Endometrium (tissue), 2 donors: Measurements from ENCODE around the gene TMEM229A.
"Not testable (repeated sequence)": the region's sequence is repeated elsewhere in the genome, so short reads cannot be mapped to it uniquely, and the experiment has no call there.

Experiments used
- FAIRE-seq: peaks from 2 replicates; lab custom pipeline; 2012; peaks lifted over from hg19 to GRCh38; lab: Jason Lieb, UNC
- donor health status: control.
- donor health status: control.

The TMEM229A gene

DNA sequence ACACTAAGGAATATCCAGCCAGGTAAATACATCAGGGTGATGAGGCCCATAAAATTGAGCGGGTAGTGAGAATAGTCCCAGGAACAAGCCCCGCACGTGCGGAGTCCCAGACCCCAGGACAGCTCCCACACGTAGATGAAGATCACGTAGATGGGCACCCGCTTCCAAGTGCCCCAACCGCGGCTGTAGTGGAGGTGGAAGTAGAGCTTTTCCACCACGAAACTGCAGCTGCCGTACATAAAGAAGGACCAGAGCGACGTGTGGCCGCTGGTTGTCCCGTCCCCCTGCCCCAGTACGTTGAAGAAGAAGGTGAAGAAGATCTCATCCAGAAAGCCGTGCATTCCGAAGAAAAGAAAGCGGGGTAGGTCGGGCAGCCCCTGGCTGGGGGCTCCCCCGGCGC lies 948 bp downstream of the TMEM229A start:
- no peak for FAIRE-seq

DNA sequence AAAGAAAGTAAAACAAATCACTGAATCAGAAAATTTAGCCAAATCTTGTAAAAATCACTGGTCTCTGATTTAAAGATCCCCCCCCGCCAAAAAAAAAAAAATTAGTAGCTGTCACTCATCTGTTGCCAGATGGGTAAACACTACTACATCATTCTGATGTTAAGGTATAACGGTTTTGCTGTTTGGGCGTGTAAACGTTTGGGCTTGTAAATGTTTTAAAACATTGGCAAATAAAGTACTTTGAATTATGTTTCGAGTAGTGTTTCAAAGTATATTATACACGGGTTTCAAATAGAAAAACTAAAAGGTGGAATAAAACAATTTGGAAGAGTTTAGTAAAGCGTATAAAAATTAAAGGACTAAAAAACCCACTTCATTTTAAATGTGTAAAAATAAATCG lies 1.5 kb downstream of the TMEM229A start:
- FAIRE-seq: no peak

DNA sequence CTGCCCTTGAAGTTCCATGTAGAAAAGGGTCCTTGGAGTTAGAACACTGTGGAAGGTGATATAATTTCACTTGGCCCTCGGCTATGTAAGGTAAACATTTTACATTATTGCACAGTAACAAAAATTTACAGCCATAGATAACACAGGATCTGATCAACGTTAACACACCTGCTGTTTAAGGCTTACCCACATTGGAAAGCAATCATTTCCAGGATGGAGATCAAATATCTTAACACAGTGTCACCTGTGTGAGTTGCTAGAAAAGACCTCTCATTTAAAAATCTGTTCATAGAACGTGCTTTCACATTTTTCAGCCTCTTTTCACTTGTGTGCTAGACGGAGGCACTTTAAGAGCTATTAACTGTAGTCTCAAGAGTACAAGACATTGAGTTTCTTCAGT lies 1.9 kb downstream of the TMEM229A start:
- FAIRE-seq: no peak

DNA sequence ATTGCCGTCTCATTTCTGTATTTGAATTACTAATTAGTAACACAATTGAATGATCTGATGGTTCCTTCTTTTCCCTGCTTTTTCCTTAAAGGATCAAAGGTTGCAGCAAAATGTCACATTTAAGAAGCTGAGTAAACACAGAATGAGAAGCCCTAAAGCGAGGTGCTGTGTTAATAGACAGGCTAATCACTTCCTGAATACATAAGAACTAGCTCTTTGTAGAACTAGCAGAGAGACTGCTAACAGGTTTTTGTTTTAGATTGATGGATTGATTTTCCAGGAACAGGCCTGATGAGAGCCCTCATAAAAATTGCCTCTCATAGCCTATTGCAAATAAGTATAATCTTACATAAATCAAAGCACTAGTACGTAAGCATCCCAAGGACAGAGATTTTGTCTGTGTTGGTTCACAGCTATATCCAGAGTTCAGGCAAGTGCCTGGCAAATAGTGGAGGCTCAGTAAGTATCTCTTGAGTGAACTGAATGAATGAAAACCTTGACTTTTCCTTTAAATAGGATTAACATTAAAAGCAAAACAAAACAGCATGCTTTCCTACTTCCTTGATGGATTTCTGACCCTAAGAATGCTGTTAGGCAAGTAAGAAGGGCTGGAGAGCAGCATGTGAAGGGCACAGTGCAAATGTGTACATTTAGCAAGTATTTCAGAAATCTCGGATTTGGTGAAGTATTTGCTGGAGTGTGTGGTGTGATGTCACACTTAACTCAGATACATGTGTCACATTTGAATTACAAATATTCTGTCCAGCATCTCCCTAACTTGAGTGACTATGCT lies 3.3 kb downstream of the TMEM229A start:
- FAIRE-seq: no peak

DNA sequence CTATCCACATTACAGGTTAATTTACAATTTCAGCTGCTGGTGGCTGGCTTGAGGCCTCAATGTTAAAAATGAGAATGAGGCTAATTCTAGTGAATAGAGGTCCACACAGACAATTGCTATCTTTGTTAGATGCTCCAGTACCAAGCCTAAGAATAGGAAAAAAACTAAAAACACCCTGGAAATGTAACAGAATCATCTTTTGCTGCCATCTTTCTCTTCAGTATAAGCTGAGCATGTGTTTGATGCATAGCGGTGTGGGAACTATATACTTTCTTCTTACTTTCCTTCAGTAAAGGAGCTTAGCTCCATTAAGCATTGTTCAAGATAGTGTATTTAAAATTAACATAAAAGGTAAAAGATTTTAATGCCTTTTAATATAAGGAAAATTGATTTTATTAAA lies 5.6 kb downstream of the TMEM229A start:
- no peak for FAIRE-seq

DNA sequence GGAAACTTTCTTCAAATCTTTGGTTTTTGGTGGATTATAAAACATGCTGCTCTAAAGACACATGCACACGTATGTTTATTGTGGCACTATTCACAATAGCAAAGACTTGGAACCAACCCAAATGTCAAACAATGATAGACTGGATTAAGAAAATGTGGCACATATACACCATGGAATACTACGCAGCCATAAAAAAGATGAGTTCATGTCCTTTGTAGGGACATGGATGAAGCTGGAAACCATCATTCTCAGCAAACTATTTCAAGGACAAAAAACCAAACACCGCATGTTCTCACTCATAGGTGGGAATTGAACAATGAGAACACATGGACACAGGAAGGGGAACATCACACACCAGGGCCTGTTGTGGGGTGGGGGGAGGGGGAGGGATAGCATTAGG lies 8.5 kb downstream of the TMEM229A start:
- FAIRE-seq: not testable (repeated sequence)

DNA sequence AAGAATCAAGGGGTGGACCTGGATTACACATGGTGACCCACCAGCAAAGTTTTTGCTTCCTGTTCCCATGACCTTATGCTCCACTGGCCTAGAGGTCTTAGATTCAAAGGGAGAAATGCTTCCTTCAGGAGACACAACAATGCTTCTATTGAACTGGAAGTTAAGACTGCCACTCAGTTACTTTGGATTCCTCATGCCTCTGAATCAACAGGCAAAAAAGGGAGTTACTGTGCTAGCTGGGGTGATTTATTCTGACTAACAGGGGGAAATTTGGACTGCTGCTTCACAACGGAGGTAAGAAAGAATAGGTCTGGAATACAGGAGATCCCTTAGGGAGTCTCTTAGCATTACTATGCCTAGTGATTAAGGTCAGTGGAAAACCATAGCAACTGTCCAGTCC lies 10.3 kb downstream of the TMEM229A start:
- no peak for FAIRE-seq

DNA sequence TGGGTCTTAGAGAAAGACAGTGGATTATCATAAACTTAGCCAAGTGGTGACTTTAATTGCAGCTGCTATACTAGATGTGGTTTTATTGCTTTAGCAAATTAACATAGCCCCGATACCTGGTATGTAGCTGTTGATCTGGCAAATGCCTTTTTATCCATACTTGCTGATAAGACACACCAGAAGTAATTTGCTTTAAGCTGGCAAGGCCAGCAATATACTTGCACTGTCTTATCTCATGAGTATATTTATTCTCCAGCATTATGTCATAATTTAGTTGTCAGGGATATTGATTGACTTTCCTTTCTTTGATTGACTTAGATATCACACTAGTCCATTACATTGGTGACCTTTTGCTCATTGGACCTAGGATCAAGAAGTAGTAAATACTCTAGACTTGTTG lies 12.8 kb downstream of the TMEM229A start:
- no peak for FAIRE-seq

DNA sequence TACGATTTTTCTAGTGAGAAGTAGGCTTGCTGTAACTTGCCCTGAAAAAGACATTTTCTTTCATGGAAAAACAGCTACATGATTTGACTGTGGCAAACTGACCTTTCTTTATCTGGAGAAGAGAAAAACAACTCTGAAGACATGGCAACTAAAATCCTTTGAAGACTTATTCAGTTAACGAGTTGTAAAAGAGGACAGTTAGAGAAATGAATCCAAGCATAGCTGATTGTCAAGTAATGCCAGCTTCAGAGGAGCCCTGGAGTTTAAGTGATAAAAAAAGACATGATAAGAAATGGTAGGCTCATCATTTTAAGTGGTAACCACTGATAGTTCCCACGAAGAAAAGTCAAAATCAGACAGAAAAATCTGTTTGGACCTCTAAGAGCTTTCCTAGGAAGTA lies 19.6 kb downstream of the TMEM229A start:
- no peak for FAIRE-seq

DNA sequence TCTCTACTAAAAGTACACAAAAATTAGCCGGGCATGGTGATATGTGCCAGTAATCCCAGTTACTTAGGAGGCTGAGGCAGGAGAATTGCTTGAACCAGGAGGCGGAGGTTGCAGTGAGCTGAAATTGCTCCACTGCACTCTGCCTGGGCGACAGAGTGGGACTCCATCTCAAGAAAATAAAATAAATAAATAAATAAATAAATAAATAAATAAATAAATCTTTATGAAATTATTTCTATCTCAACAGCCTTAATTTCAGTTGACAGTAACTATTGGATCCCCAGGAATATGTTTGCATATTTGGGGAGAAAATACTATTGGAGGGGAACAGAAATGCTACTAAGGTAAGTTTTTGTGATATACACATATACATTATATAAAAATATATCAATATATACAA lies 20.0 kb downstream of the TMEM229A start:
- FAIRE-seq: no peak

DNA sequence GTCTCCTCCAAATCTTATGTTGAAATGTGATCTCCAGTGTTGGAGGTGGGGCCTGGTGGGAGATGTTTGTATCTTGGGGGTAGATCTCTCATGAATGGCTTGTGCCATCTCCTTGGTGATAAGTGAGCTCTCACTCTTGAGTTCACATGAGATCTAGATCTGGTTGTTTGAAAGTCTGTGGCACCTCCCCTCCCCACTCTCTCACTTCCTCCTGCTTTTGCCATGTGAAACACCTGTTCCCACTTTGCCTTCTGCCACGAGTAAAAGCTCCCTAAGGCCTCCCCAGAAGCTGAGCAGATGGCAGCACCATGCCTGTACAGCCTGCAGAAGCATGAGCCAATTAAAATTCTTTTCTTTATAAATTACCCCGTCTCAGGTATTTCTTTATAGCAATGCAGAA lies 23.5 kb downstream of the TMEM229A start:
- no peak for FAIRE-seq

DNA sequence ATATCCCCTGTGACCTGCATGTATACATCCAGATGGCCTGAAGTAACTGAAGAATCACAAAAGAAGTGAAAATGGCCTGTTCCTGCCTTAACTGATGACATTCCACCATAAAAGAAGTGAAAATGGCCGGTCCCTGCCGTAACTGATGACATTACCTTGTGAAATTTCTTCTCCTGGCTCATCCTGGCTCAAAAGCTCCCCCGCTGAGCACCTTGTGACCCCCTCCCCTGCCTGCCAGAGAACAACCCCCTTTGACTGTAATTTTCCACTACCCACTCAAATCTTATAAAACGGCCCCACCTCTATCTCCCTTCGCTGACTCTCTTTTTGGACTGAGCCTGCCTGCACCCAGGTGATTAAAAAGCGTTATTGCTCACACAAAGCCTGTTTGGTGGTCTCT lies 24.6 kb downstream of the TMEM229A start:
- FAIRE-seq: not testable (repeated sequence)

DNA sequence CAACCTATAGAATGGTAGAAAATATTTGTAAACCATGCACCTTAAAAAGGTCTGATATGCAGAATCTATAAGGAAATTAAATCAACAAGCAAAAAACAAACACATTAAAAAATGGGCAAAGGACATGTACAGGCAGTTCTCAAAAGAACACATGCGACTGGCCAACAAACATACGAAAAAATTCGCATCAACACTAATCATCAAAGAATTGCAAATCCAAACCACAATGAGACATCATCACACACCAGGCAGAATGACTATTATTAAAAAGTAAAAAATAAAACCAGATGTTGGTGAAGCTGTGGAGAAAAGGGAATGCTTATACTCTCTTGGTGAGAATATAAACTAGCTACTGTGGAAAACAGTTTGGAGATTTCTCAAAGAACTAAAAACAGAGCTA lies 33.2 kb downstream of the TMEM229A start:
- FAIRE-seq: no peak

DNA sequence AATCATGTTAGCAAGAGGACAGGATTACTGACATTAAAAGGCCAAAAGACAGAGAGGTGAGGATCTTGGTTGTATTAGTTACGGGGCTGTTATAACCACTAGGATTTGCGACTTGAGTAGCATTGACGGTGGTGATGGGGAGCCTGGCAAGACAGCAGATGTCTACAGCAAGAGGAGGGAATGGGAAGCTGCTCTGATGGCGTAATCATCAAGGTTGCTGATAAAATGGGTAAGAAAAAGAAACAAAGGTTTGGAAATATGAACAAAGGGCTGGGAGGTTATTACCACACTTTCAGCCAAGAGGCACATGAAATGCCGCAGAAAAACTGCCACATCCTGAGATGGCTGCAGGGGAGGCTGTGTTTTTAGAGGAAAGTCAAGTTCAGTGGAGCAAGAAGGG lies 33.9 kb downstream of the TMEM229A start:
- FAIRE-seq: no peak

DNA sequence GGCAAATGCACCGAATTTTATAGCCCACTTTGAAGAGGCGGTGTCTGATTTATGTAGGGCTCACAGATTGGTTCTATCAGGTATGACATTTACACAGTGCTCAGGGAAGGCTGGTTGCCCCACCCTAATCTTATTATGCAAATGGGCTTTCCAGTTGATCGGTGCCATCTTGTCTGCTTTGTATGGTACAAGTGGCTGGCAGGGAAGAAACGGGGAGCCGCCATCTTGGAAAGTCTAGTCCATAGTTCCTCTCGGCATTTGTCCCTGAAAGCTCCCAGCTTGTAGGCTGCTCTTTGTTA lies 36.6 kb downstream of the TMEM229A start:
- no peak for FAIRE-seq

DNA sequence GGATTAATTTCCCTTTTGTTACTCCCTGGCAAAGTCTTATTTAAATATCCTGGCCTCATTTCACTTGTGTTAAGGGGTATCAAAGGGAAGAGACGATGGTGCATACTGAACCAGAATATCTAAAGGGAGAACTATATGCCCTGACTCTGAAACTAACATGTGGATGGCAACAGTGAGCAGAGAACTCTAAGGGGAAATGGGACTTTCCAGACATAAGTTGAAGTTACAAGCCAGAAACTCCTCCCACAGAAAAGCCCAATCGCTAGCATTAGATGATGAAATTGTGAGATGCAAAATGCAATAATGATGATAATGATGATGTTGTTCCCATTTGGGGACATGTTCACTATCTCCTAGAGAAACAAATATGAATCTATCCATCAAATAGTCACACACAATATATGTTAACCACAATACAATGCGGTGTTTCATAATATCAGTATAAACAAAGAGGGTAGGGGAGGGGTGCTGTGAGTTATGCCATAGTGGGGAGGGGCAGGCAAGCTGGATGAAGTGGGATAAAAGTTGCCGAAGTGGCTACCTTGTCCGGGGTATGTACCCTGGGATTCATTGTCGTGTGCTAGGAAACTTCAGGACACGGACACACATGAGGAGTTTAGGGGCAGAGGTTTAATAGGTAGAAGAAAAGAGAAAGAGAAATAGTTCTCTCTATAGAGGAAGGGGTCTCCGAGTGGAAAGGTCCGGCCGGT lies 37.1 kb downstream of the TMEM229A start:
- FAIRE-seq: no peak

DNA sequence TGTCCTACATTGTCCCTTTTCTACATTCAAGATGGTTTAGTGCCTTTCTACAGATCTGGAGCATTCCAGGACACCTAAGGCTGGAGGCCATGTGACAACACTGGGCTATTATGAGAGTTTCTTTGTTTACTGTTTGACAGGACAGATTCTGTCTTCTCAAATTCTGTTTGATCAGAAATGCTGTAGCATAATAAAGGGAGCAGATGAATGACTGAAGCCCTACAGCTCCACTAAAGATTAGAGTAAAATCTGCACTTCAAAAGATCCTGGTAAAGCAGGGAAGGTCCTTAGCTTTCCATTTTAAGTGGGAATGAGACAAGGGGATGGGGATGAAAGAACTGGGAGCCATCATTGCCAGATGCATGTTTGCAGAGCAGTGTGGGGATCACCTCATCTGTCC lies 38.4 kb downstream of the TMEM229A start:
- no peak for FAIRE-seq

DNA sequence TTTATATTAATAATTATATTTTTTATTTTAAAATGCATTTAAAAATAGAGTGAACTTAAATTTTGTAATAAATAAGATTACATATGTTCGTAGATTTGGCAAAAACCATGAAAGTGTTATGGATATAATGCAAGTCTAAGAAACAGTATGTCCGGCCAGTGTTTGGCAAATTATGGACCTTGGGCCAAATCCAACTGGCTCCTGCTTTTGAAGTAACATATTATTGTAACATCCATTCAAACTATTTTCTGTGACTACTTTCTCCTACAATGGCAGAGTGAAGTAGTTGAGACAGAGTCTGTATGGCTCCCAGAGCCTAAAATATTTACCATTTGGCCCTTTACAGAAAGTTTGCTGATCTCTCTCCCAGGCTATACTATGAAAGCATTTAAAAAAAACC lies 38.9 kb downstream of the TMEM229A start:
- no peak for FAIRE-seq

DNA sequence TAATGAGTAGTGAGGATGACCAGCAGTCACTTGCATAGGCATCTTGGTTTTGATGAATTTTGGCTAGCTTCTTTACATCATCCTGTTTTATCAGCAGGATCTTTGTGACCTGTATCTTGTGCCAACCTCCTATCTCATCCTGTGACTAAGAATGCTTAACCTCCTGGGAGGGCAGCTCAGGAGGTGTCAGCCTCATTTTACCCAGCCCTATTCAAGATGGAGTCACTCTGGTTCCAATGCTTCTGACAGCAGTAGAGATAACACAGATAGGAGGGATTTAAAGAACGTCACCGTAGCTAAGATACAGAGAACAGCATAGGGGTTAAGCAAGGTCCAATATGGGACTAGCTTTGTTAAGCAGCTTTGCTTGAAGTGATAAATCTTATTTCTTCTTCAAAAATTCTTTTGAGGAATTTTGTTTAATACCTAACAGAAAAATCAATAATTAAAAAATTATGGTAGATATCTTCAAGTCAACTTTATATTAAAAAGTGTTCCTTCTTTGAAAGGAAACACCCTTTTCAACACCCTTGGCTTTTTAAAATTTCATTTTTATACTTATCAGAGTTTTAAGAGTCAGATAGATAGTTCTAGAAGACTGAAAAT lies 39.9 kb downstream of the TMEM229A start:
- FAIRE-seq: no peak

DNA sequence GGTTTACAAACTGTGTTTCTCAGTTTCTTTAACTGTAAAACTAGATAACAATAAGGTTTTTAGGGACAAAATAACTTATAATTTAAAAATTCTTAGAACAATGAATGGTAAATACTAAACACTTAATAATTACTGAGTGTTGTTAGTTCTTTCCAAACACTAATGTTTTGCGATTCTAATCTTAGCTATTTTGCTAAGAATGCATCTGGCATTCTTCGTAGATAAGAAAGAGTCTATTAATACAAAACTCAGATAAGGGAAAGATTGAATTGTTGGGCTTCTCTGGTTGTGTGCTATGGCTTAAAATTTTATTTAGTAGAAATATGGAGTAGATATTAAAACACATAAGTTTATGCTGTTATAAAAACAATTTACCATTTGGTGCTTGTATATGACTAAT lies 45.4 kb downstream of the TMEM229A start:
- peak; percentile 69 for FAIRE-seq
